HEK293 (cell line): ENCODE measurements around the gene SLC16A7.
A peak's percentile ranks its signal among the peaks of the same experiment; 100 is the strongest.

ENCODE experiments used
- CTCF ChIA-PET: fragments of 350-600 bp; formaldehyde crosslinking; extraction: SDS; loops from one replicate; lab custom pipeline; 2021; ENCODE audit warnings: antibody characterized with exemption; lab: Yijun Ruan, JAX
- POLR2A ChIA-PET: fragments of 300-600 bp; formaldehyde crosslinking; extraction: SDS; loops from one replicate; lab custom pipeline; 2020; ENCODE audit warnings: antibody characterized with exemption, inconsistent platforms; lab: Yijun Ruan, JAX
- H3K27ac ChIP-seq: fragments of 200-500 bp; sonication (Bioruptor generic); 2 replicates; pipeline ENCODE4 v1.5.1; 2014; ENCODE audit warnings: low read depth, low read length, control low read depth, inconsistent platforms; ENCODE audit errors: extremely low read depth
- H3K36me3 ChIP-seq, 2 experiments: fragments of 200-500 bp in 1 of 2; sonication (Bioruptor generic) in 1 of 2; 1 replicate in 1 of 2; 2 replicates in 1 of 2; pipeline ENCODE4 v1.5.1; 2014 to 2017; ENCODE audit warnings: inconsistent platforms in 2 of 2, low read length in 2 of 2; ENCODE audit not compliant: control insufficient read depth in 2 of 2, insufficient read depth in 1 of 2
- H3K4me1 ChIP-seq: fragments of 200-500 bp; sonication (Bioruptor generic); 2 replicates; pipeline ENCODE4 v1.5.1; 2014; ENCODE audit warnings: mild to moderate bottlenecking, low read length, inconsistent platforms; ENCODE audit not compliant: control insufficient read depth, insufficient read depth
- H3K4me3 ChIP-seq: 2 replicates; pipeline ENCODE4 v1.5.1; 2011; ENCODE audit warnings: low read depth, mild to moderate bottlenecking, control low read depth, low read length, moderate library complexity
- H3K9me3 ChIP-seq: fragments of 200-500 bp; sonication (Bioruptor generic); 2 replicates; pipeline ENCODE4 v1.5.1; 2014; ENCODE audit warnings: low read depth, low read length, inconsistent platforms; ENCODE audit not compliant: control insufficient read depth, insufficient read depth
- GLI2 ChIP-seq: fragments of 450-650 bp; formaldehyde crosslinking; IDR thresholded peaks from 2 replicates; pipeline ENCODE4; 2017; ENCODE audit warnings: missing biosample characterization, missing genetic modification characterization, low read depth, borderline replicate concordance
- GLIS1 ChIP-seq: fragments of 450-650 bp; formaldehyde crosslinking; IDR thresholded peaks from 2 replicates; pipeline ENCODE4 v1.5.1; 2016; ENCODE audit warnings: missing biosample characterization, missing genetic modification characterization
- KLF17 ChIP-seq: fragments of 450-650 bp; formaldehyde crosslinking; IDR thresholded peaks from 2 replicates; pipeline ENCODE4 v1.5.1; 2016; ENCODE audit warnings: missing biosample characterization, missing genetic modification characterization
- KLF7 ChIP-seq: fragments of 450-650 bp; formaldehyde crosslinking; IDR thresholded peaks from 2 replicates; pipeline ENCODE4 v1.5.1; 2016; ENCODE audit warnings: missing biosample characterization, missing genetic modification characterization, borderline replicate concordance
- ZBTB26 ChIP-seq: fragments of 450-650 bp; formaldehyde crosslinking; optimal IDR thresholded peaks from 2 replicates; pipeline ENCODE3; 2016; ENCODE audit warnings: missing biosample characterization, mild to moderate bottlenecking, missing genetic modification characterization
- ZBTB48 ChIP-seq: fragments of 450-650 bp; formaldehyde crosslinking; IDR thresholded peaks from 2 replicates; pipeline ENCODE4 v1.5.1; 2016; ENCODE audit warnings: missing biosample characterization, missing genetic modification characterization
- ZNF19 ChIP-seq: fragments of 450-650 bp; formaldehyde crosslinking; IDR thresholded peaks from 2 replicates; pipeline ENCODE4; 2016; ENCODE audit warnings: missing biosample characterization, missing genetic modification characterization, low read depth
- ZNF202 ChIP-seq: fragments of 450-650 bp; formaldehyde crosslinking; IDR thresholded peaks from 2 replicates; pipeline ENCODE4 v1.5.1; 2016; ENCODE audit warnings: missing biosample characterization, missing genetic modification characterization, borderline replicate concordance
- ZNF335 ChIP-seq: fragments of 450-650 bp; formaldehyde crosslinking; conservative IDR thresholded peaks from 2 replicates; pipeline ENCODE4 v1.5.1; 2016; ENCODE audit warnings: missing biosample characterization, missing genetic modification characterization
- ZNF354C ChIP-seq: fragments of 450-650 bp; formaldehyde crosslinking; IDR thresholded peaks from 2 replicates; pipeline ENCODE4 v1.5.1; 2016; ENCODE audit warnings: missing biosample characterization, missing genetic modification characterization, low read depth, borderline replicate concordance
- ZNF394 ChIP-seq: fragments of 450-650 bp; formaldehyde crosslinking; IDR thresholded peaks from 2 replicates; pipeline ENCODE4 v1.5.1; 2016; ENCODE audit warnings: missing biosample characterization, missing genetic modification characterization, mild to moderate bottlenecking, moderate library complexity, borderline replicate concordance
- ZNF518A ChIP-seq: fragments of 450-650 bp; formaldehyde crosslinking; conservative IDR thresholded peaks from 2 replicates; pipeline ENCODE4 v1.5.1; 2016; ENCODE audit warnings: low read depth, missing biosample characterization, missing genetic modification characterization
- ZNF660 ChIP-seq: fragments of 450-650 bp; IDR thresholded peaks from 2 replicates; pipeline ENCODE4 v1.5.1; 2018; ENCODE audit warnings: missing biosample characterization, mild to moderate bottlenecking, missing genetic modification characterization
- ZNF747 ChIP-seq: fragments of 450-650 bp; formaldehyde crosslinking; IDR thresholded peaks from 2 replicates; pipeline ENCODE4 v1.5.1; 2016; ENCODE audit warnings: missing biosample characterization, missing genetic modification characterization
- ZNF76 ChIP-seq: fragments of 450-650 bp; formaldehyde crosslinking; IDR thresholded peaks from 2 replicates; pipeline ENCODE4; 2016; ENCODE audit warnings: low read depth, missing biosample characterization, missing genetic modification characterization, borderline replicate concordance
- ZSCAN16 ChIP-seq: fragments of 450-650 bp; formaldehyde crosslinking; IDR thresholded peaks from 2 replicates; pipeline ENCODE4 v1.5.1; 2016; ENCODE audit warnings: missing biosample characterization, missing genetic modification characterization
- ZSCAN4 ChIP-seq: fragments of 450-650 bp; formaldehyde crosslinking; IDR thresholded peaks from 2 replicates; pipeline ENCODE4 v1.5.1; 2017; ENCODE audit warnings: missing biosample characterization, missing genetic modification characterization
- TF ChIP-seq, protein P1 (sequence below): fragments of 450-650 bp; formaldehyde crosslinking; IDR thresholded peaks from 2 replicates; pipeline ENCODE4 v1.5.1; 2016; ENCODE audit warnings: missing biosample characterization, missing genetic modification characterization
- TF ChIP-seq, protein P2 (sequence below): fragments of 450-650 bp; formaldehyde crosslinking; IDR thresholded peaks from 2 replicates; pipeline ENCODE4 v1.5.1; 2016; ENCODE audit warnings: missing biosample characterization, missing genetic modification characterization
- TF ChIP-seq, protein P3 (sequence below): fragments of 450-650 bp; formaldehyde crosslinking; IDR thresholded peaks from 2 replicates; pipeline ENCODE4 v1.5.1; 2016; ENCODE audit warnings: missing biosample characterization, missing genetic modification characterization

Gene SLC16A7

DNA sequence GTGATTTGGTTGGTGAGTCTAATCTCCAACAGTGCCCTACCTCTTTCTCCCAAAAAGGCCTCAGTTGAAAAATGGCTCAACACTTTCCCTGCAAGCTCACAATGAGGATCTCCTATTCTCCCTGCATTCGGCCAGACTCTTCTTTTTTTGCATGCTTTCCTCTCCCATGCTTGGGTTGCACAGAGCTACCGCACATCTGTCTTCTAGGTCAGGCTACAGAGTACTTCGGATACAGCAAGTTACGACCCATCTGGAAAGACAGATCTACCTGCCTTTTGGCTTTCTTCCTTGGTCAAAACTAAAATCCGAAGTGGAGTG is 305 bp upstream of the SLC16A7 start (continued):
- TF ChIP-seq ZSCAN4 (tag by site-specific recombination) (no peak), GLIS1 (tag by site-specific recombination) (no peak), ZNF394 (tag by site-specific recombination) (no peak), ZNF660 (tag by site-specific recombination) (0 out of 2 replicates have a peak, but pooled peaks have one; percentile 30), ZNF354C (tag by site-specific recombination) (no peak), ZSCAN16 (tag by site-specific recombination) (no peak)

DNA sequence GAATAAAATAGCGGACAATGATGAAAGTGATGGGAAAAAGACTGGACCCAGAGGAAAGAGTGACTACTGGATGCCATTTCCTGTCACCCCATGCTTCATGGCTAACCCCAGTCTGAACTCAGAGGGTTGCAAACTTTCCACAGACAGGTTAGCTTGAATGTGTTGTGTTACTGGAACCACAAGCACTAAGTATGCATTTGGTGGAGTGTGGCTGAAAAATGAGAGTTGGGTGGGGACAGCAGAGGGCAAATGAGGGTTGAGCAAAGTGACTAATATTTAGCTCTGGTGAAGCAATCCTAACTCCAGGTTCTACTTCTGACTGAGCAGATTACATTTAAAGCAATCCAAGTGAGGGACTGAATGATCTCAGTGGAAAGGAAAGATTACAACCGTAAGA is 1.6 kb downstream of the SLC16A7 start:
- Histone ChIP-seq H3K27ac (no peak overlapping the region), H3K36me3 (no peaks in the 10 kb centered on the region), H3K4me3 (no peak overlapping the region), H3K9me3 (no peaks in the 10 kb centered on the region), H3K4me1 (no peaks in the 10 kb centered on the region)
- ChIA-PET CTCF (interaction anchor here (0.9 kb wide), 1 partner anchor 1082 kb away, joined by 3 read pairs; no protein-coding TSS in a partner anchor), POLR2A (no interaction called here)
- 0 out of 2 replicates have a peak, but pooled peaks have one; percentile 9 for TF ChIP-seq KLF7 (tag by site-specific recombination)
- TF ChIP-seq ZBTB26 (tag by site-specific recombination) = no peak
- no peak for TF ChIP-seq ZNF19 (tag by site-specific recombination)
- 0 out of 2 replicates have a peak, but pooled peaks have one; percentile 7 for TF ChIP-seq ZNF76 (tag by site-specific recombination)
- TF ChIP-seq KLF17 (tag by site-specific recombination) = no peak
- 0 out of 2 replicates have a peak, but pooled peaks have one; percentile 18 for TF ChIP-seq ZBTB48

GRCh38 chr12:59600171-59600570 is 4.3 kb downstream of the SLC16A7 start:
- no peaks in the 10 kb centered on the region for H3K36me3 ChIP-seq
- H3K9me3 ChIP-seq = no peaks in the 10 kb centered on the region
- ChIA-PET POLR2A (no interaction called here), CTCF (no interaction called here)
- no peak overlapping the region for H3K27ac ChIP-seq
- no peak overlapping the region for H3K4me3 ChIP-seq
- no peaks in the 10 kb centered on the region for H3K4me1 ChIP-seq
- TF ChIP-seq ZNF747 (tag by site-specific recombination) = no peak
- TF ChIP-seq, protein P1, sequence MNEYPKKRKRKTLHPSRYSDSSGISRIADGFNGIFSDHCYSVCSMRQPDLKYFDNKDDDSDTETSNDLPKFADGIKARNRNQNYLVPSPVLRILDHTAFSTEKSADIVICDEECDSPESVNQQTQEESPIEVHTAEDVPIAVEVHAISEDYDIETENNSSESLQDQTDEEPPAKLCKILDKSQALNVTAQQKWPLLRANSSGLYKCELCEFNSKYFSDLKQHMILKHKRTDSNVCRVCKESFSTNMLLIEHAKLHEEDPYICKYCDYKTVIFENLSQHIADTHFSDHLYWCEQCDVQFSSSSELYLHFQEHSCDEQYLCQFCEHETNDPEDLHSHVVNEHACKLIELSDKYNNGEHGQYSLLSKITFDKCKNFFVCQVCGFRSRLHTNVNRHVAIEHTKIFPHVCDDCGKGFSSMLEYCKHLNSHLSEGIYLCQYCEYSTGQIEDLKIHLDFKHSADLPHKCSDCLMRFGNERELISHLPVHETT (tag by site-specific recombination) = no peak
- TF ChIP-seq, protein P2, sequence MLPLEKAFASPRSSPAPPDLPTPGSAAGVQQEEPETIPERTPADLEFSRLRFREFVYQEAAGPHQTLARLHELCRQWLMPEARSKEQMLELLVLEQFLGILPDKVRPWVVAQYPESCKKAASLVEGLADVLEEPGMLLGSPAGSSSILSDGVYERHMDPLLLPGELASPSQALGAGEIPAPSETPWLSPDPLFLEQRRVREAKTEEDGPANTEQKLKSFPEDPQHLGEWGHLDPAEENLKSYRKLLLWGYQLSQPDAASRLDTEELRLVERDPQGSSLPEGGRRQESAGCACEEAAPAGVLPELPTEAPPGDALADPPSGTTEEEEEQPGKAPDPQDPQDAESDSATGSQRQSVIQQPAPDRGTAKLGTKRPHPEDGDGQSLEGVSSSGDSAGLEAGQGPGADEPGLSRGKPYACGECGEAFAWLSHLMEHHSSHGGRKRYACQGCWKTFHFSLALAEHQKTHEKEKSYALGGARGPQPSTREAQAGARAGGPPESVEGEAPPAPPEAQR (tag by site-specific recombination) = no peak
- TF ChIP-seq, protein P3, sequence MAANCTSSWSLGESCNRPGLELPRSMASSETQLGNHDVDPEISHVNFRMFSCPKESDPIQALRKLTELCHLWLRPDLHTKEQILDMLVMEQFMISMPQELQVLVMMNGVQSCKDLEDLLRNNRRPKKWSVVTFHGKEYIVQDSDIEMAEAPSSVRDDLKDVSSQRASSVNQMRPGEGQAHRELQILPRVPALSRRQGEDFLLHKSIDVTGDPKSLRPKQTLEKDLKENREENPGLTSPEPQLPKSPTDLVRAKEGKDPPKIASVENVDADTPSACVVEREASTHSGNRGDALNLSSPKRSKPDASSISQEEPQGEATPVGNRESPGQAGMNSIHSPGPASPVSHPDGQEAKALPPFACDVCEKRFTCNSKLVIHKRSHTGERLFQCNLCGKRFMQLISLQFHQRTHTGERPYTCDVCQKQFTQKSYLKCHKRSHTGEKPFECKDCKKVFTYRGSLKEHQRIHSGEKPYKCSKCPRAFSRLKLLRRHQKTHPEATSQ = no peak
- TF ChIP-seq ZNF394 (tag by site-specific recombination) = no peak
- no peak for TF ChIP-seq GLI2
- TF ChIP-seq ZNF202 = no peak
- TF ChIP-seq ZNF518A (tag by site-specific recombination) = no peak
- TF ChIP-seq ZNF335 = no peak
